Measurements from ENCODE around the gene CMTR1.

The CMTR1 gene

DNA sequence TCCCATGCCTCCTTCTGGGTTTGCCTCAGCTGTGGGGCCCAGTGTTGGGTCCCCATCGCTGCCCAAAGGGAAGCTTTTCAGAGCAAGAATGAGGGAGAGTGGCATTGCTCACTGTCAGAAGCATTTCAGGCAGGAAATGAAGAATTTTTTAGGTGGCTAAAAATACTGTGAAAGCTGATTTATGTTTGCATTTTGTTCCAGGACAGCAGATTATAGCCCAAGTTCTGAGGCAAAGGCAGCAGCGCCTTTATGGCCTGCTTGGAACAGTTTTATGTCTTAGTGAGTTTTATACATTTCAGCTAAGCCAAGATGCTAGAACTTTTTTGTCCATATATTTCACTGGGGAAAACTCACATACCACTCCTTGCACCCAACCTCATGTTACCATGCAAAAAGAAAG is 71.0 kb downstream of the CMTR1 start:
- H3K27ac ChIP-seq (replicated peaks) = no peak overlapping the region
- no peak for DNase-seq (ENCODE audit: low read depth in 1 of 2, low spot score in 1 of 2)
- TF ChIP-seq SPI1 (IDR thresholded peaks at IDR 0.05; ENCODE audit: borderline replicate concordance, low read depth) (no peak), POLR2AphosphoS5 (IDR thresholded peaks at IDR 0.05; ENCODE audit: low read depth) (no peak)
- no peak overlapping the region for H3K4me3 ChIP-seq (replicated peaks; ENCODE audit: insufficient read depth, low read length)
- H3K27me3 ChIP-seq (ENCODE audit: insufficient read depth, poor library complexity, severe bottlenecking) = no peaks in the 10 kb centered on the region

GRCh38 chr6:37506479-37506878 is 73.5 kb downstream of the CMTR1 start:
- no peak overlapping the region for H3K4me3 ChIP-seq (replicated peaks; ENCODE audit: insufficient read depth, low read length)
- no peak overlapping the region for H3K27ac ChIP-seq (replicated peaks)

GRCh38 chr6:37507077-37507476 is 74.1 kb downstream of the CMTR1 start:
- Histone ChIP-seq H3K4me3 (replicated peaks; ENCODE audit: insufficient read depth, low read length) (no peak overlapping the region), H3K27me3 (ENCODE audit: insufficient read depth, poor library complexity, severe bottlenecking) (peaks cover 12% of the 10 kb centered on the region), H3K27ac (replicated peaks) (no peak overlapping the region)
- TF ChIP-seq, protein P1, sequence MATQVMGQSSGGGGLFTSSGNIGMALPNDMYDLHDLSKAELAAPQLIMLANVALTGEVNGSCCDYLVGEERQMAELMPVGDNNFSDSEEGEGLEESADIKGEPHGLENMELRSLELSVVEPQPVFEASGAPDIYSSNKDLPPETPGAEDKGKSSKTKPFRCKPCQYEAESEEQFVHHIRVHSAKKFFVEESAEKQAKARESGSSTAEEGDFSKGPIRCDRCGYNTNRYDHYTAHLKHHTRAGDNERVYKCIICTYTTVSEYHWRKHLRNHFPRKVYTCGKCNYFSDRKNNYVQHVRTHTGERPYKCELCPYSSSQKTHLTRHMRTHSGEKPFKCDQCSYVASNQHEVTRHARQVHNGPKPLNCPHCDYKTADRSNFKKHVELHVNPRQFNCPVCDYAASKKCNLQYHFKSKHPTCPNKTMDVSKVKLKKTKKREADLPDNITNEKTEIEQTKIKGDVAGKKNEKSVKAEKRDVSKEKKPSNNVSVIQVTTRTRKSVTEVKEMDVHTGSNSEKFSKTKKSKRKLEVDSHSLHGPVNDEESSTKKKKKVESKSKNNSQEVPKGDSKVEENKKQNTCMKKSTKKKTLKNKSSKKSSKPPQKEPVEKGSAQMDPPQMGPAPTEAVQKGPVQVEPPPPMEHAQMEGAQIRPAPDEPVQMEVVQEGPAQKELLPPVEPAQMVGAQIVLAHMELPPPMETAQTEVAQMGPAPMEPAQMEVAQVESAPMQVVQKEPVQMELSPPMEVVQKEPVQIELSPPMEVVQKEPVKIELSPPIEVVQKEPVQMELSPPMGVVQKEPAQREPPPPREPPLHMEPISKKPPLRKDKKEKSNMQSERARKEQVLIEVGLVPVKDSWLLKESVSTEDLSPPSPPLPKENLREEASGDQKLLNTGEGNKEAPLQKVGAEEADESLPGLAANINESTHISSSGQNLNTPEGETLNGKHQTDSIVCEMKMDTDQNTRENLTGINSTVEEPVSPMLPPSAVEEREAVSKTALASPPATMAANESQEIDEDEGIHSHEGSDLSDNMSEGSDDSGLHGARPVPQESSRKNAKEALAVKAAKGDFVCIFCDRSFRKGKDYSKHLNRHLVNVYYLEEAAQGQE (IDR thresholded peaks at IDR 0.05; ENCODE audit: insufficient replicate concordance, low read depth) = no peak
- TF ChIP-seq GABPA (IDR thresholded peaks at IDR 0.05; ENCODE audit: low read depth) (no peak), CTCF (IDR thresholded peaks at IDR 0.05; ENCODE audit: insufficient read depth, low read length) (no peak), POLR2AphosphoS5 (IDR thresholded peaks at IDR 0.05; ENCODE audit: low read depth) (no peak), SPI1 (IDR thresholded peaks at IDR 0.05; ENCODE audit: borderline replicate concordance, low read depth) (no peak)
- no peak for DNase-seq (ENCODE audit: low read depth in 1 of 2, low spot score in 1 of 2)

More at GRCh38 chr6:37506479-37506878, 73.5 kb downstream of the CMTR1 start:
- TF ChIP-seq, protein P1 (IDR thresholded peaks at IDR 0.05; ENCODE audit: insufficient replicate concordance, low read depth) = no peak
- TF ChIP-seq POLR2AphosphoS5 (IDR thresholded peaks at IDR 0.05; ENCODE audit: low read depth) (no peak), CTCF (IDR thresholded peaks at IDR 0.05; ENCODE audit: insufficient read depth, low read length) (no peak), SPI1 (IDR thresholded peaks at IDR 0.05; ENCODE audit: borderline replicate concordance, low read depth) (no peak), GABPA (IDR thresholded peaks at IDR 0.05; ENCODE audit: low read depth) (no peak)
- H3K27me3 ChIP-seq (ENCODE audit: insufficient read depth, poor library complexity, severe bottlenecking) = peaks cover 6% of the 10 kb centered on the region
- no peak for DNase-seq (ENCODE audit: low read depth in 1 of 2, low spot score in 1 of 2)

DNA sequence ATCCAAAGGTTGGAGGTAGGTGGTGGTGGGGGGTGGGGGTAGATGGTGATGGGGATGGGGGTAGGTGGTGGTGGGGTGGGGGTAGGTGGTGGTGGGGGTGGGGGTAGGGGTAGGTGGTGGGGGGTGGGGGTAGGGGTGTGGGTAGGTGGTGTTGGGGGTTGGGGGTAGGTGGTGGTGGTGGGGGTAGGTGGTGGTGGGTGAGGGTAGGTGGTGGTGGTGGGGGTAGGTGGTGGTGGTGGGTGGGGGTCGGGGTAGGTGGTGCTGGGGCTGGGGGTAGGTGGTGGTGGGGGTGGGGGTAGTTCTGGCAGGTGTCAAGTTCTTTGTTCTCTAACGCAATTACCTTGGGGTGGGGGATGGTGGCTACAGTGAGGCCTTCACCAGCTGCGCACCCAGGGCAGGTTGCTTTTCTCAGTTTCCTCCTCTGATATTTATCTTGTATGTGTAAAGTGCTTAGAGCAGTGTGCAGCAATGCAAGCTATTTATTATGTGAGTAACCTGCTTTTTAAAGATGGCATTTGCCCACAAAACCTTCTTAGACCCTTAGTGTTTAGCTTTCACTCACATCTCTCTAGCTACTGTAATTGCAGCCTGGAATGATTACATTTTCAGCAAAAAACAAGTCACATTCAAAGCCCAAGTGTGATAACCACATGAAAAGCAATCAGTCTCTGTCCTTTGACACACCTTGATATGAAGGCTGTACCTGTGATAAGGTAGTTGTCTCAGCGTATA is 74.8 kb downstream of the CMTR1 start:
- no peak for DNase-seq (ENCODE audit: low read depth in 1 of 2, low spot score in 1 of 2)
- Histone ChIP-seq H3K4me3 (replicated peaks; ENCODE audit: insufficient read depth, low read length) (no peak overlapping the region), H3K27me3 (ENCODE audit: insufficient read depth, poor library complexity, severe bottlenecking) (peaks cover 18% of the 10 kb centered on the region), H3K27ac (replicated peaks) (no peak overlapping the region)
- no peak for TF ChIP-seq SPI1 (IDR thresholded peaks at IDR 0.05; ENCODE audit: borderline replicate concordance, low read depth)
- TF ChIP-seq POLR2AphosphoS5 (IDR thresholded peaks at IDR 0.05; ENCODE audit: low read depth) = no peak
- TF ChIP-seq, protein P1 (IDR thresholded peaks at IDR 0.05; ENCODE audit: insufficient replicate concordance, low read depth) = no peak
- TF ChIP-seq CTCF (IDR thresholded peaks at IDR 0.05; ENCODE audit: insufficient read depth, low read length) = no peak
- no peak for TF ChIP-seq GABPA (IDR thresholded peaks at IDR 0.05; ENCODE audit: low read depth)
